Esophagus muscularis mucosa (tissue), 4 donors: ENCODE data around the gene MGAT4A. TPM values are rescaled to one million over a fixed set of nuclear protein-coding genes. Genes with fewer than 3 reads are reported as not detected.

Experiments
- DNase-seq: peaks from one replicate; pipeline ENCODE4 v3.0.0-alpha.2; 2017; ENCODE audit errors: extremely low spot score
- H3K27ac ChIP-seq, 4 donors: fragments of 200-600 bp; sonication (generic); replicated peaks in 1 of 4; 1 replicate in 3 of 4; 2 replicates in 1 of 4; pipeline ENCODE4 v1.5.1; 2016 to 2019; ENCODE audit warnings: mild to moderate bottlenecking in 1 of 4
- H3K27me3 ChIP-seq, 4 donors: fragments of 200-600 bp; sonication (generic); one replicate each; pipeline versions ENCODE4 v1.5.1 to v1.6.0; 2016 to 2019
- H3K36me3 ChIP-seq, 4 donors: fragments of 200-600 bp; sonication (generic); one replicate each; pipeline ENCODE4 v1.5.1; 2016 to 2019
- H3K4me1 ChIP-seq, 4 donors: fragments of 200-600 bp; sonication (generic); one replicate each; pipeline ENCODE4 v1.5.1; 2016 to 2019
- H3K4me3 ChIP-seq, 4 donors: fragments of 200-600 bp; sonication (generic); 1 replicate in 2 of 4; 2 replicates in 2 of 4; pipeline ENCODE4 v1.5.1; 2016 to 2019; ENCODE audit warnings: mild to moderate bottlenecking in 4 of 4, moderate library complexity in 1 of 4
- H3K9me3 ChIP-seq, 4 donors: fragments of 200-600 bp; sonication (generic); 1 replicate in 3 of 4; 2 replicates in 1 of 4; pipeline ENCODE4 v1.5.1; 2016 to 2019
- CTCF ChIP-seq, 3 experiments: fragments of 200-600 bp in 2 of 3; fragments of 450-650 bp in 1 of 3; sonication (generic) in 2 of 3; IDR thresholded peaks; one replicate each; pipeline ENCODE4 v1.5.1; 2017 to 2019; ENCODE audit warnings: antibody characterized with exemption in 3 of 3, mild to moderate bottlenecking in 2 of 3, moderate library complexity in 1 of 3
- EP300 ChIP-seq: sonication (generic); formaldehyde crosslinking; IDR thresholded peaks from one replicate; pipeline ENCODE4 v1.6.1; 2017; ENCODE audit warnings: antibody characterized with exemption
- POLR2A ChIP-seq: fragments of 450-650 bp; IDR thresholded peaks from one replicate; pipeline ENCODE4 v1.6.1; 2017; ENCODE audit warnings: antibody characterized with exemption, moderate library complexity, mild to moderate bottlenecking, low read depth
- POLR2AphosphoS5 ChIP-seq, 2 donors: sonication (generic); formaldehyde crosslinking; IDR thresholded peaks; one replicate each; pipeline ENCODE4 v1.6.1; 2017; ENCODE audit warnings: antibody characterized with exemption in 2 of 2
- WGBS: methylation state at CpG from one replicate; pipeline ENCODE4 v1.1.5; 2018; 5-methylcytosine and 5-hydroxymethylcytosine counted together
- intact Hi-C: fragments of 100-400 bp; cut with DNase I; formaldehyde crosslinking; loops from one replicate; pipeline ENCODE4 v1.15.1; 2023
- total RNA-seq, 4 donors: library from RNA; depleted of rRNA; stranded (reverse); fragments of >200 nt; gene quantifications; one replicate each; pipeline versions ENCODE4 v1.1.0 to v1.2.1, GENCODE V29; 2016

Gene MGAT4A
- total RNA-seq, 4 donors from 2014 or later = 9.9 to 21.4 (median 15.2) TPM

- Histone ChIP-seq H3K27ac (no peak overlapping the region), H3K4me3 (no peak overlapping the region), H3K27me3 (no peaks in the 10 kb centered on the region), H3K36me3 (no peaks in the 10 kb centered on the region), H3K9me3 (peaks cover 0 to 12% (median 6%) of the 10 kb centered on the region in 4 donors), H3K4me1 (peaks cover 0 to 10% (median 2%) of the 10 kb centered on the region in 4 donors)
- intact Hi-C loops = no loop called here
- WGBS = 95% methylated on average over 6 of the region's 6 CpGs
- DNase-seq = no peak
- no peak for TF ChIP-seq EP300
- no peak for TF ChIP-seq POLR2AphosphoS5 (IDR thresholded peaks at IDR 0.05)
- TF ChIP-seq CTCF (IDR thresholded peaks at IDR 0.05) = no peak
- no peak for TF ChIP-seq POLR2A
Measured at GRCh38 chr2:98777076-98777475, 46.1 kb upstream of the MGAT4A start.

- H3K27ac ChIP-seq = peak overlapping the region in 1 of 4 donors; percentile 35
- intact Hi-C loops = no loop called here
- DNase-seq = no peak
- no peak overlapping the region for H3K4me3 ChIP-seq
- H3K36me3 ChIP-seq = no peaks in the 10 kb centered on the region
- WGBS = 89% methylated on average over 1 of the region's 1 CpG
- H3K4me1 ChIP-seq = peaks cover 0 to 10% (median 4%) of the 10 kb centered on the region in 4 donors
- H3K27me3 ChIP-seq = no peaks in the 10 kb centered on the region
- H3K9me3 ChIP-seq = peaks cover 0 to 3% (median 1%) of the 10 kb centered on the region in 4 donors
- TF ChIP-seq POLR2AphosphoS5 (IDR thresholded peaks at IDR 0.05) = no peak
- no peak for TF ChIP-seq EP300
- no peak for TF ChIP-seq POLR2A
- TF ChIP-seq CTCF (IDR thresholded peaks at IDR 0.05) = no peak
Measured at GRCh38 chr2:98776136-98776535, 45.2 kb upstream of the MGAT4A start.

- DNase-seq = no peak
- Histone ChIP-seq H3K27me3 (no peaks in the 10 kb centered on the region), H3K36me3 (no peaks in the 10 kb centered on the region), H3K4me1 (peaks cover 0 to 10% (median 4%) of the 10 kb centered on the region in 4 donors), H3K4me3 (peak overlapping the region in 1 of 4 donors; percentile 29), H3K9me3 (no peaks in the 10 kb centered on the region), H3K27ac (peak overlapping the region in 2 of 4 donors; percentile 28 to 56)
- WGBS = 70% methylated on average over 17 of the region's 20 CpGs
- intact Hi-C loops = no loop called here
- no peak for TF ChIP-seq POLR2AphosphoS5 (IDR thresholded peaks at IDR 0.05)
- no peak for TF ChIP-seq EP300
- TF ChIP-seq POLR2A = no peak
- TF ChIP-seq CTCF (IDR thresholded peaks at IDR 0.05) = no peak
Measured at GRCh38 chr2:98775146-98775986, 44.4 kb upstream of the MGAT4A start.

GRCh38 chr2:98773907-98774306 lies 43.0 kb upstream of the MGAT4A start:
- WGBS = 88% methylated on average over 4 of the region's 4 CpGs
- DNase-seq = no peak
- Histone ChIP-seq H3K4me3 (no peak overlapping the region), H3K27me3 (no peaks in the 10 kb centered on the region), H3K4me1 (peaks cover 0 to 10% (median 4%) of the 10 kb centered on the region in 4 donors), H3K9me3 (no peaks in the 10 kb centered on the region), H3K36me3 (no peaks in the 10 kb centered on the region), H3K27ac (no peak overlapping the region)
- intact Hi-C loops = no loop called here
- no peak for TF ChIP-seq POLR2A

GRCh38 chr2:98773169-98773568 lies 42.2 kb upstream of the MGAT4A start:
- intact Hi-C loops = no loop called here
- peaks cover 0 to 10% (median 4%) of the 10 kb centered on the region in 4 donors for H3K4me1 ChIP-seq
- H3K36me3 ChIP-seq = no peaks in the 10 kb centered on the region
- WGBS = 95% methylated on average over 5 of the region's 5 CpGs
- H3K9me3 ChIP-seq = no peaks in the 10 kb centered on the region
- no peak for DNase-seq
- no peak overlapping the region for H3K27ac ChIP-seq
- no peak overlapping the region for H3K4me3 ChIP-seq
- TF ChIP-seq POLR2A (no peak), CTCF (IDR thresholded peaks at IDR 0.05) (no peak), EP300 (no peak), POLR2AphosphoS5 (IDR thresholded peaks at IDR 0.05) (no peak)
- H3K27me3 ChIP-seq = no peaks in the 10 kb centered on the region
